MM.1S (cell line): Measurements from ENCODE around the gene STAT5A.

Source experiments
- DNase-seq: peaks from one replicate; pipeline ENCODE4 v3.0.0-alpha.2; 2015
- H2AFZ ChIP-seq: fragments of 300-600 bp; sonication (generic); 2 replicates; pipeline ENCODE4 v1.6.0; 2016; ENCODE audit warnings: antibody characterized with exemption, low read length
- H3F3A ChIP-seq: fragments of 300-600 bp; sonication (generic); 2 replicates; pipeline ENCODE4 v1.6.1; 2016; ENCODE audit warnings: mild to moderate bottlenecking, antibody characterized with exemption, low read length, moderate library complexity, mixed read lengths; ENCODE audit not compliant: insufficient read depth
- H3K27ac ChIP-seq: fragments of 300-600 bp; sonication (generic); 2 replicates; pipeline ENCODE4 v1.5.1; 2016; ENCODE audit warnings: mild to moderate bottlenecking, low read length
- H3K27me3 ChIP-seq: fragments of 300-600 bp; sonication (generic); replicated peaks from 2 replicates; pipeline ENCODE4 v1.6.0; 2016; ENCODE audit warnings: low read length; ENCODE audit not compliant: insufficient read depth
- H3K36me3 ChIP-seq: fragments of 300-600 bp; sonication (generic); replicated peaks from 2 replicates; pipeline ENCODE4 v1.6.1; 2016; ENCODE audit warnings: mild to moderate bottlenecking, low read length, mixed read lengths; ENCODE audit not compliant: insufficient read depth
- H3K4me1 ChIP-seq: fragments of 300-600 bp; sonication (generic); 2 replicates; pipeline ENCODE4 v1.6.1; 2016; ENCODE audit warnings: low read length, mixed read lengths
- H3K4me2 ChIP-seq: fragments of 300-600 bp; sonication (generic); 2 replicates; pipeline ENCODE4 v1.6.0; 2016; ENCODE audit warnings: low read depth, low read length
- H3K4me3 ChIP-seq: fragments of 300-600 bp; sonication (generic); 2 replicates; pipeline ENCODE4 v1.5.1; 2016; ENCODE audit warnings: low read length, mixed read lengths
- H3K79me2 ChIP-seq: fragments of 300-600 bp; sonication (generic); 2 replicates; pipeline ENCODE4 v1.6.1; 2016; ENCODE audit warnings: mixed run types, low read length, mixed read lengths
- H3K9ac ChIP-seq: fragments of 300-600 bp; sonication (generic); 2 replicates; pipeline ENCODE4 v1.6.1; 2016; ENCODE audit warnings: low read length, mixed read lengths
- H3K9me2 ChIP-seq: fragments of 300-600 bp; sonication (generic); replicated peaks from 2 replicates; pipeline ENCODE4 v1.6.1; 2016; ENCODE audit warnings: mild to moderate bottlenecking, low read length, mixed read lengths; ENCODE audit not compliant: insufficient read depth
- H3K9me3 ChIP-seq: fragments of 300-600 bp; sonication (generic); replicated peaks from 2 replicates; pipeline ENCODE4 v1.6.1; 2016; ENCODE audit warnings: mild to moderate bottlenecking, low read length, mixed read lengths; ENCODE audit not compliant: insufficient read depth
- H4K20me1 ChIP-seq: fragments of 300-600 bp; sonication (generic); 2 replicates; pipeline ENCODE4 v1.6.1; 2016; ENCODE audit warnings: mild to moderate bottlenecking, low read length, moderate library complexity, mixed read lengths; ENCODE audit not compliant: insufficient read depth
- EZH2 ChIP-seq: fragments of 300-600 bp; sonication (generic); optimal IDR thresholded peaks from 2 replicates; pipeline ENCODE3; 2017; ENCODE audit warnings: low read depth, mild to moderate bottlenecking, antibody characterized with exemption, low read length, mixed read lengths
- EZH2phosphoT487 ChIP-seq: fragments of 300-600 bp; sonication (generic); IDR thresholded peaks from 2 replicates; pipeline ENCODE4 v1.6.1; 2018; ENCODE audit warnings: antibody characterized with exemption, low read length
- TF ChIP-seq, protein P1 (sequence below): fragments of 300-600 bp; sonication (generic); IDR thresholded peaks from 2 replicates; pipeline ENCODE4 v1.5.1; 2016; ENCODE audit warnings: antibody characterized with exemption, low read length, mixed read lengths

Gene STAT5A

DNA sequence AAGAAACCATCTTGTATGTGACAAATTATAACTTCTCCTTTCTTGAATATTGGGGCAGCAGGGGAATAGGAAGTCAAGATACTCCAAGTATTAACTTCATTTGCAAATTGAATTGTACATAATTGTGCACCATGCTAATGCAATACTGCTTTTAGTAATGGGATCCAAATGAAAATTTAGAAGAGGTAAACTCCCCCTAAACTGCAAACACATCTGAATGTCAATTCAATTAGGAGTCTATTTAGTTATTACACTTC, 16.6 kb upstream of the STAT5A start:
- Histone ChIP-seq H3K9me2 (no peaks in the 10 kb centered on the region), H3K4me1 (no peaks in the 10 kb centered on the region), H3K4me3 (no peak overlapping the region), H3F3A (no peaks in the 10 kb centered on the region), H3K4me2 (no peak overlapping the region), H3K79me2 (peaks cover 30% of the 10 kb centered on the region), H3K27me3 (no peaks in the 10 kb centered on the region), H3K9ac (no peak overlapping the region), H3K36me3 (no peaks in the 10 kb centered on the region), H4K20me1 (no peaks in the 10 kb centered on the region), H3K9me3 (no peaks in the 10 kb centered on the region), H3K27ac (no peak overlapping the region), H2AFZ (no peak overlapping the region)
- DNase-seq = no peak
- TF ChIP-seq EZH2 (no peak), EZH2phosphoT487 (no peak)
- TF ChIP-seq, protein P1, sequence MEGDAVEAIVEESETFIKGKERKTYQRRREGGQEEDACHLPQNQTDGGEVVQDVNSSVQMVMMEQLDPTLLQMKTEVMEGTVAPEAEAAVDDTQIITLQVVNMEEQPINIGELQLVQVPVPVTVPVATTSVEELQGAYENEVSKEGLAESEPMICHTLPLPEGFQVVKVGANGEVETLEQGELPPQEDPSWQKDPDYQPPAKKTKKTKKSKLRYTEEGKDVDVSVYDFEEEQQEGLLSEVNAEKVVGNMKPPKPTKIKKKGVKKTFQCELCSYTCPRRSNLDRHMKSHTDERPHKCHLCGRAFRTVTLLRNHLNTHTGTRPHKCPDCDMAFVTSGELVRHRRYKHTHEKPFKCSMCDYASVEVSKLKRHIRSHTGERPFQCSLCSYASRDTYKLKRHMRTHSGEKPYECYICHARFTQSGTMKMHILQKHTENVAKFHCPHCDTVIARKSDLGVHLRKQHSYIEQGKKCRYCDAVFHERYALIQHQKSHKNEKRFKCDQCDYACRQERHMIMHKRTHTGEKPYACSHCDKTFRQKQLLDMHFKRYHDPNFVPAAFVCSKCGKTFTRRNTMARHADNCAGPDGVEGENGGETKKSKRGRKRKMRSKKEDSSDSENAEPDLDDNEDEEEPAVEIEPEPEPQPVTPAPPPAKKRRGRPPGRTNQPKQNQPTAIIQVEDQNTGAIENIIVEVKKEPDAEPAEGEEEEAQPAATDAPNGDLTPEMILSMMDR = no peak

DNA sequence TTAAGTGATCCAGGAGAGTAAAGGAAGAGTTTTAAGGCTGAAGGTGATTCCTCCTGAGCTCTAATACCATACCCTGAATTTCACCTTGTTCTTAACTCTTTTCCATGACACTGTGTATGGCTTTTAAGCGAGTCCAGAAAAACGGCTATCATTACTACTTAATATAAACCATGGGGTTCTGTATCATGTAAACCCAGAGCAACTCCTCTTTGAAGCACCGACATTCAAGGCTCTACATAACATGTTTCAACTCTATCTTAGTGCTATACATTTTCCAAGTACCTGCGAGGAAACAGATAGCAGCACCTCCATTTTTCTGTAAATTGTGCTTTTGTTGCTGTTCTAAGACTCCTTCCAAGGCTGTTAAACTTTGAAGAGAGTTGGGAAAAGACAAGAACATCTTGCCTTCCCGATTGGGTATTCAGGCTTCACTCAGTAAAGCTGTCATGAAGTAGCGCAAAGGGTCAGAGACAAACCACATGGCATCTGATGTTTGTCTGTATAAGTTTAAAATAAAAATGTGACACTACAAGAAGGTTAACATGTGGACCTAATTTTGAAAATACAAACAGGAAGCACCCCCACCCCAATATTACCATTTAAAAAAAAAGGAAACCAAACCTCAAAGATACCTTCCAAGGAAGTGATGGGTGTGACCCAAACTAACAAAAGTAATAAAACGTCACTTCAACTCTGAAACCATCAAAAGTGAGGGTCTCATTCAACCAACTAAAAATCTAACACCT, 16.0 kb upstream of the STAT5A start:
- TF ChIP-seq EZH2 (no peak), EZH2phosphoT487 (no peak)
- TF ChIP-seq, protein P1 = no peak
- no peak overlapping the region for H3K9ac ChIP-seq

DNA sequence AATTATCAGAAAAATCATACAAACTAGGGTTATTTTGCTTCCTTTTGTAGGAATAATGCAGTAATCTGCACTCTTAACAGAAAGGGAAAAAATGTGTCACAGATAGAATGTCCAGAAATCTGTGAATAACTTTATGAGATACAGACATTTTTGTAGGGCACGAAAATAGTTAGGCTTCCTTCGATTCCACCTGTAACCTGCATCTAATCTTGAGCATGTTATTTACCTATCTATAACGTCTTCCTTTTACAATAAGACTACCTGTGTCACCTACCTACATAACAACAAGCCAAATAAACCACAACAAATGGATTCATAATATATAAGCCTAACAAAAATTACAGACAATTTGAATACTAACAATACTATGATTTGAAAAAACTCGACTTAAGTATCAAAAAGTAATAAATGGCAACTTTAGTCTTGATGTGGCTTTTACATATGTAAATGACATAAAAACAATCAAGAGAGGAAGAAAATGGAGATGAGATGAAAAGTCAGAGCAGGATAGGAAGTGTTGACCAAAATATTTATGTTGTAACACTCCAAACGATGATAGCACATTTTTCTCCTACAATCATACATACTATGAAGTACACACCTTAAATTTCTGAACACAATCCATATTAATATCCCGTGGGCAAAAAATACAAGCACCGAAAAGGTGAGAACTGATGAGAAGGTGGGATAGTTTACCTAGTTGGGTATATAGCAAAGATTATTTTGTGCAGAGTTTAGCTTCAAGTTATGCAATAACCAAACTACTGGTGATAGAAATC, 14.6 kb upstream of the STAT5A start:
- Histone ChIP-seq H3K4me1 (no peaks in the 10 kb centered on the region), H3K36me3 (no peaks in the 10 kb centered on the region), H3K27me3 (no peaks in the 10 kb centered on the region), H2AFZ (no peak overlapping the region), H3K79me2 (peaks cover 27% of the 10 kb centered on the region), H3K4me3 (no peak overlapping the region), H3K27ac (no peak overlapping the region), H3K4me2 (no peak overlapping the region), H3K9me2 (no peaks in the 10 kb centered on the region), H3K9ac (no peak overlapping the region), H3F3A (no peaks in the 10 kb centered on the region), H4K20me1 (no peaks in the 10 kb centered on the region), H3K9me3 (no peaks in the 10 kb centered on the region)
- no peak for TF ChIP-seq EZH2
- no peak for TF ChIP-seq EZH2phosphoT487
- TF ChIP-seq, protein P1 = no peak
- no peak for DNase-seq

More for the DNA sequence above, 16.0 kb upstream of the STAT5A start:
- no peaks in the 10 kb centered on the region for H3K36me3 ChIP-seq
- no peaks in the 10 kb centered on the region for H3K27me3 ChIP-seq
- H3K9me3 ChIP-seq = no peaks in the 10 kb centered on the region
- DNase-seq = no peak
- H2AFZ ChIP-seq = no peak overlapping the region
- no peak overlapping the region for H3K4me2 ChIP-seq
- H3K4me1 ChIP-seq = no peaks in the 10 kb centered on the region
- no peak overlapping the region for H3K27ac ChIP-seq
- no peaks in the 10 kb centered on the region for H4K20me1 ChIP-seq
- no peak overlapping the region for H3K4me3 ChIP-seq
- peaks cover 30% of the 10 kb centered on the region for H3K79me2 ChIP-seq
- H3K9me2 ChIP-seq = no peaks in the 10 kb centered on the region
- H3F3A ChIP-seq = no peaks in the 10 kb centered on the region
